HG02973 (cell line): ENCODE data around the gene OSBPL2.

Source experiments
- ATAC-seq: cut with Tn5 transposase; IDR thresholded peaks from one replicate; pipeline ENCODE4 v1.9.1; 2021; ENCODE audit warnings: moderate library complexity; ENCODE audit not compliant: unreplicated experiment

OSBPL2 gene

GRCh38 chr20:62321521-62321948 lies 83.2 kb downstream of the OSBPL2 start:
- ATAC-seq = no peak

- ATAC-seq = no peak
Measured at GRCh38 chr20:62321975-62322374, 83.7 kb downstream of the OSBPL2 start.

GRCh38 chr20:62322492-62323041 lies 84.2 kb downstream of the OSBPL2 start:
- no peak for ATAC-seq

GRCh38 chr20:62323146-62323979 lies 85.0 kb downstream of the OSBPL2 start:
- no peak for ATAC-seq

GRCh38 chr20:62323980-62324906 lies 85.9 kb downstream of the OSBPL2 start:
- ATAC-seq = no peak

GRCh38 chr20:62325172-62325905 lies 87.0 kb downstream of the OSBPL2 start:
- ATAC-seq = no peak

GRCh38 chr20:62326559-62326958 lies 88.2 kb downstream of the OSBPL2 start:
- ATAC-seq = no peak

- ATAC-seq = no peak
Measured at GRCh38 chr20:62326959-62327725, 88.8 kb downstream of the OSBPL2 start.

- ATAC-seq = no peak
Measured at GRCh38 chr20:62327726-62328495, 89.6 kb downstream of the OSBPL2 start.

GRCh38 chr20:62328684-62329388 lies 90.5 kb downstream of the OSBPL2 start:
- ATAC-seq = no peak

- ATAC-seq = no peak
Measured at GRCh38 chr20:62329389-62330377, 91.4 kb downstream of the OSBPL2 start.

GRCh38 chr20:62330576-62331317 lies 92.4 kb downstream of the OSBPL2 start:
- no peak for ATAC-seq

GRCh38 chr20:62331347-62331746 lies 93.0 kb downstream of the OSBPL2 start:
- no peak for ATAC-seq

- ATAC-seq = no peak
Measured at GRCh38 chr20:62332421-62332820, 94.1 kb downstream of the OSBPL2 start.

GRCh38 chr20:62332989-62333819 lies 94.9 kb downstream of the OSBPL2 start:
- no peak for ATAC-seq
